ENCODE data around the gene DENND1B. TPM values are rescaled to one million over a fixed set of nuclear protein-coding genes. Genes with fewer than 3 reads are reported as not detected.

Gene DENND1B
- total RNA-seq, 1 experiment from 2014 or later: 1.9 TPM

DNA sequence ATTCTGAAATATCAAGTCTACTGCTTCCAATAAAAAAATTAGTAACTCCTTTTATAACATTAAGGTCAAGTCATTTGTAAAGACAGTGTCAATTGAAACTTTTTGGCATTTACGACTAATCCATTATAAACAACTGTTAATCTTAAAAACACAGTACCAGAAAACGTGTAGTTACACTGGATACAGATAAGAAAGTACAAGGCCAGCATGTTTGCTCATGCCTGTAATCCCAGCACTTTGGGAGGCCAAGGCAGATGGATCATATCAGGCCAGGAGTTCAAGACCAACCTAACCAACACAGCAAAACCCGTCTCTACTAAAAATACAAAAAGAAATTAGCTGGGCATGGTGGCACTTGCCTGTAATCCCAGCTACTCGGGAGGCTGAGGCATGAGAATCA, 29.4 kb downstream of the DENND1B start:
- Histone ChIP-seq H3K9me3 (ENCODE audit: low read depth, low read length, poor library complexity, severe bottlenecking) (no peaks in the 10 kb centered on the region), H3K36me3 (ENCODE audit: insufficient read depth, low read length, poor library complexity, severe bottlenecking) (no peaks in the 10 kb centered on the region), H3K4me3 (ENCODE audit: low read depth, low read length, poor library complexity, severe bottlenecking) (no peak overlapping the region), H3K4me1 (ENCODE audit: insufficient read depth, low read length, poor library complexity, severe bottlenecking) (no peaks in the 10 kb centered on the region), H3K27me3 (replicated peaks; ENCODE audit: insufficient read depth, low read depth, low read length, poor library complexity) (no peaks in the 10 kb centered on the region), H3K27ac (ENCODE audit: low read depth, low read length, poor library complexity, severe bottlenecking) (no peak overlapping the region)
- intact Hi-C loops (cut with micrococcal nuclease; ENCODE audit: unreplicated experiment): no loop called here
- no peak for DNase-seq (ENCODE audit: low spot score)
- ChIA-PET CTCF (no interaction called here), POLR2A (ENCODE audit: low non-redundant PET) (no interaction called here)
- TF ChIP-seq EZH2 (IDR thresholded peaks at IDR 0.05; ENCODE audit: borderline replicate concordance, low read depth, low read length, poor library complexity, severe bottlenecking): no peak
- TF ChIP-seq, protein P1, sequence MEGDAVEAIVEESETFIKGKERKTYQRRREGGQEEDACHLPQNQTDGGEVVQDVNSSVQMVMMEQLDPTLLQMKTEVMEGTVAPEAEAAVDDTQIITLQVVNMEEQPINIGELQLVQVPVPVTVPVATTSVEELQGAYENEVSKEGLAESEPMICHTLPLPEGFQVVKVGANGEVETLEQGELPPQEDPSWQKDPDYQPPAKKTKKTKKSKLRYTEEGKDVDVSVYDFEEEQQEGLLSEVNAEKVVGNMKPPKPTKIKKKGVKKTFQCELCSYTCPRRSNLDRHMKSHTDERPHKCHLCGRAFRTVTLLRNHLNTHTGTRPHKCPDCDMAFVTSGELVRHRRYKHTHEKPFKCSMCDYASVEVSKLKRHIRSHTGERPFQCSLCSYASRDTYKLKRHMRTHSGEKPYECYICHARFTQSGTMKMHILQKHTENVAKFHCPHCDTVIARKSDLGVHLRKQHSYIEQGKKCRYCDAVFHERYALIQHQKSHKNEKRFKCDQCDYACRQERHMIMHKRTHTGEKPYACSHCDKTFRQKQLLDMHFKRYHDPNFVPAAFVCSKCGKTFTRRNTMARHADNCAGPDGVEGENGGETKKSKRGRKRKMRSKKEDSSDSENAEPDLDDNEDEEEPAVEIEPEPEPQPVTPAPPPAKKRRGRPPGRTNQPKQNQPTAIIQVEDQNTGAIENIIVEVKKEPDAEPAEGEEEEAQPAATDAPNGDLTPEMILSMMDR (conservative IDR thresholded peaks at IDR 0.05; ENCODE audit: low read depth, low read length): no peak
- no TSS peak for BruUV-seq (replicated peaks)

DNA sequence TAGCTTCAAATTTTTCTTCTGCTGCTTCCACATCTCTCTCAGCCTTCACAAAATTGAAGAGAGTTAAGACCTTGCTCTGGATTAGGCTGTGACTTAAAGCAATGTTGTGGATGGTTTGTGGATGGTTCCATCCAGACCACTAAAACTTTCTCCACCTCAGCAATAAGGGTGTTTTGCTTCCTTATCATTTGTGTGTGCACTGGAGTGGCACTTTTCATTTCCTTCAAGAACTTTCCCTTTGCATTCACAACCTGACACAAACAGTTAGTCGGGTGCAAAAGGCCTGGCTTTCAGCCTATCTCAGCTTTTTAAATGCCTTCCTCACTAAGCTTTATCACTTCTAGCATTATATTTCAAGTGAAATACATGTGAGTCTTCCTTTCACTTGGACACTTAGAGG, 30.3 kb downstream of the DENND1B start:
- no TSS peak for BruUV-seq (replicated peaks)
- no peak overlapping the region for H3K4me3 ChIP-seq (ENCODE audit: low read depth, low read length, poor library complexity, severe bottlenecking)
- no peaks in the 10 kb centered on the region for H3K9me3 ChIP-seq (ENCODE audit: low read depth, low read length, poor library complexity, severe bottlenecking)
- no peak for TF ChIP-seq EZH2 (IDR thresholded peaks at IDR 0.05; ENCODE audit: borderline replicate concordance, low read depth, low read length, poor library complexity, severe bottlenecking)
- TF ChIP-seq, protein P1 (conservative IDR thresholded peaks at IDR 0.05; ENCODE audit: low read depth, low read length): no peak
- ChIA-PET CTCF (no interaction called here), POLR2A (ENCODE audit: low non-redundant PET) (no interaction called here)
- intact Hi-C loops (cut with micrococcal nuclease; ENCODE audit: unreplicated experiment): no loop called here
- H3K4me1 ChIP-seq (ENCODE audit: insufficient read depth, low read length, poor library complexity, severe bottlenecking): no peaks in the 10 kb centered on the region
- H3K27me3 ChIP-seq (replicated peaks; ENCODE audit: insufficient read depth, low read depth, low read length, poor library complexity): no peaks in the 10 kb centered on the region
- no peak overlapping the region for H3K27ac ChIP-seq (ENCODE audit: low read depth, low read length, poor library complexity, severe bottlenecking)
- H3K36me3 ChIP-seq (ENCODE audit: insufficient read depth, low read length, poor library complexity, severe bottlenecking): no peaks in the 10 kb centered on the region
- DNase-seq (ENCODE audit: low spot score): no peak

DNA sequence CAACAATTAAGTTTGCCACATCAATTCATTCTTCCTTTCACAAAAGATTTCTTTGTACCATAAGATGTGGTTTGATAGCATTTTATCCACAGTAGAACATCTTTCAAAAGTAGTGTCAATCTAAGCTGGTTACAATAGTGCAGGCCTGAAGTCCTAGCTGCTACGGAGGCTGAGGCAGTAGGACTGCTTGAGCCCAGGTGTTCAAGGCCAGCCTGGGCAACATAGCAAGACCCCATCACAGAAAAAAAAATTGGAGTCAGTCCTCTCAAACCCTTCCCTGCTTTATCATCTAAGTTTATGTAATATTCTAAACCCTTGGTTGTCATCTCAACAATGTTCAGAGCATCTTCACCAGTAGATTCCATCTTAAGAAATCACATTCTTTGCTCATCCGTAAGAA, 31.7 kb downstream of the DENND1B start:
- H3K27me3 ChIP-seq (replicated peaks; ENCODE audit: insufficient read depth, low read depth, low read length, poor library complexity): no peaks in the 10 kb centered on the region
- TF ChIP-seq, protein P1 (conservative IDR thresholded peaks at IDR 0.05; ENCODE audit: low read depth, low read length): no peak
- no peak for TF ChIP-seq EZH2 (IDR thresholded peaks at IDR 0.05; ENCODE audit: borderline replicate concordance, low read depth, low read length, poor library complexity, severe bottlenecking)
- no TSS peak for BruUV-seq (replicated peaks)
- CTCF ChIA-PET: no interaction called here
- intact Hi-C loops (cut with micrococcal nuclease; ENCODE audit: unreplicated experiment): no loop called here
- no peaks in the 10 kb centered on the region for H3K36me3 ChIP-seq (ENCODE audit: insufficient read depth, low read length, poor library complexity, severe bottlenecking)
- no peaks in the 10 kb centered on the region for H3K4me1 ChIP-seq (ENCODE audit: insufficient read depth, low read length, poor library complexity, severe bottlenecking)
- H3K27ac ChIP-seq (ENCODE audit: low read depth, low read length, poor library complexity, severe bottlenecking): no peak overlapping the region
- POLR2A ChIA-PET (ENCODE audit: low non-redundant PET): no interaction called here
- no peak overlapping the region for H3K4me3 ChIP-seq (ENCODE audit: low read depth, low read length, poor library complexity, severe bottlenecking)
- H3K9me3 ChIP-seq (ENCODE audit: low read depth, low read length, poor library complexity, severe bottlenecking): no peaks in the 10 kb centered on the region
- no peak for DNase-seq (ENCODE audit: low spot score)
